Psoas muscle (tissue), 8 donors: ENCODE data around the gene TCL1B. TPM values are rescaled to one million over a fixed set of nuclear protein-coding genes. Genes with fewer than 3 reads are reported as not detected.

Experiments used
- ATAC-seq, 4 donors: fragments of 200-7000 bp; cut with Tn5 transposase; one replicate each; pipeline ENCODE4 v1.9.1; 2020; ENCODE audit warnings: moderate library complexity in 3 of 4, mild to moderate bottlenecking in 2 of 4
- DNase-seq, 2 donors: peaks; one replicate each; pipeline ENCODE4 v3.0.0-alpha.2; 2020
- H3K27ac ChIP-seq: fragments of 200-600 bp; one replicate; pipeline ENCODE4 v1.8.0; 2022
- H3K27me3 ChIP-seq, 3 donors: fragments of 200-600 bp in 1 of 3; one replicate each; pipeline versions ENCODE4 v1.6.1 to v1.8.0; 2013 to 2022; ENCODE audit warnings: low read length in 2 of 3, mild to moderate bottlenecking in 2 of 3, moderate library complexity in 1 of 3; ENCODE audit not compliant: insufficient read depth in 3 of 3
- H3K36me3 ChIP-seq, 2 donors: fragments of 200-600 bp in 1 of 2; one replicate each; pipeline versions ENCODE4 v1.6.1 to v1.8.0; 2013 to 2022; ENCODE audit warnings: low read depth in 1 of 2, mild to moderate bottlenecking in 1 of 2, moderate library complexity in 1 of 2; ENCODE audit not compliant: insufficient read depth in 1 of 2
- H3K4me1 ChIP-seq: fragments of 200-600 bp; one replicate; pipeline ENCODE4 v1.8.0; 2022
- H3K4me3 ChIP-seq: fragments of 200-600 bp; one replicate; pipeline ENCODE4 v1.8.0; 2022; ENCODE audit warnings: mild to moderate bottlenecking
- H3K9me3 ChIP-seq: fragments of 200-600 bp; one replicate; pipeline ENCODE4 v1.8.0; 2022
- CTCF ChIP-seq: fragments of 200-600 bp; IDR thresholded peaks from one replicate; pipeline ENCODE4 v1.8.0; 2022; ENCODE audit warnings: antibody characterized with exemption
- WGBS, 3 donors: extraction: QIAGEN DNeasy Blood & Tissue Kit; methylation state at CpG; one replicate each; pipeline versions ENCODE4 v1.1.6 to v1.1.7; 2013; 5-methylcytosine and 5-hydroxymethylcytosine counted together
- intact Hi-C, 2 donors: fragments of 100-400 bp; cut with DNase I; formaldehyde crosslinking; loops; one replicate each; pipeline versions ENCODE4 v1.11.0 to v1.14.2; 2022
- polyA plus RNA-seq, 3 donors: library from polyadenylated mRNA; stranded (reverse); fragments of 200-250 nt; gene quantifications; one replicate each; pipeline ENCODE4 v1.2.3, GENCODE V29; 2013
- total RNA-seq, 4 donors: library from RNA; stranded (reverse); fragmentation: NEBNext Ultra II Directional in 2 of 4; extraction: Animal tissue kit (Norgen Biotek cat#: 25700) in 2 of 4; gene quantifications; one replicate each; pipeline versions ENCODE4 v1.2.1 to v1.2.4, GENCODE V29; 2021 to 2023
- donor health status: healthy with polysubstance abuse.
- donor health status: DM: no; HTN: no; CAD: no; lungs with moderate emphysema.
- donor health status: Bipolar disorder and iron deficiency.
- donor health status: healthy.
- donor health status: DM: yes; HTN: yes; CAD: no.
- donor health status: DM: no; HTN: no; CAD: no.
- donor health status: DM: no; HTN: no; CAD: no.
- donor health status: DM: yes; HTN: yes; CAD: no.

Gene TCL1B
- total and polyA plus RNA-seq, 7 donors = not detected

GRCh38 chr14:95695913-95696312, 9.7 kb downstream of the TCL1B start:
- no peaks in the 10 kb centered on the region for H3K36me3 ChIP-seq
- H3K27me3 ChIP-seq = peaks cover 0 to 11% (median 6%) of the 10 kb centered on the region in 3 donors
- H3K4me3 ChIP-seq = no peak overlapping the region
- TF ChIP-seq CTCF = no peak
- ATAC-seq = no peak
- no peak overlapping the region for H3K27ac ChIP-seq
- no peaks in the 10 kb centered on the region for H3K4me1 ChIP-seq
- no peaks in the 10 kb centered on the region for H3K9me3 ChIP-seq
- no peak for DNase-seq
- intact Hi-C loops = no loop called here
- 72 to 77% (median 73%) methylated on average over 5 of the region's 5 CpGs for WGBS, 3 donors

- H3K27me3 ChIP-seq = peaks cover 0 to 19% (median 3%) of the 10 kb centered on the region in 3 donors
Measured at GRCh38 chr14:95696741-95697140, 10.5 kb downstream of the TCL1B start.

GRCh38 chr14:95697764-95698163, 11.5 kb downstream of the TCL1B start:
- ATAC-seq (no peak), DNase-seq (no peak)
- 52 to 54% (median 54%) methylated on average over 7 of the region's 7 CpGs for WGBS, 3 donors
- no peak for TF ChIP-seq CTCF
- Histone ChIP-seq H3K4me1 (no peaks in the 10 kb centered on the region), H3K27ac (no peak overlapping the region), H3K36me3 (no peaks in the 10 kb centered on the region), H3K27me3 (peaks cover 0 to 22% (median 2%) of the 10 kb centered on the region in 3 donors), H3K4me3 (no peak overlapping the region), H3K9me3 (no peaks in the 10 kb centered on the region)
- intact Hi-C loops = no loop called here

More at GRCh38 chr14:95696741-95697140, 10.5 kb downstream of the TCL1B start:
- no peaks in the 10 kb centered on the region for H3K4me1 ChIP-seq
- H3K9me3 ChIP-seq = no peaks in the 10 kb centered on the region
- H3K4me3 ChIP-seq = no peak overlapping the region
- no peak for DNase-seq
- H3K27ac ChIP-seq = no peak overlapping the region
- TF ChIP-seq CTCF = no peak
- intact Hi-C loops = no loop called here
- no peak for ATAC-seq
- H3K36me3 ChIP-seq = no peaks in the 10 kb centered on the region
- WGBS, 3 donors = 56 to 66% (median 65%) methylated on average over 15 of the region's 15 CpGs

- no peaks in the 10 kb centered on the region for H3K36me3 ChIP-seq
- no peaks in the 10 kb centered on the region for H3K4me1 ChIP-seq
- no peak overlapping the region for H3K4me3 ChIP-seq
- H3K27ac ChIP-seq = no peak overlapping the region
- DNase-seq (no peak), ATAC-seq (no peak)
- H3K9me3 ChIP-seq = no peaks in the 10 kb centered on the region
- H3K27me3 ChIP-seq = peaks cover 0 to 22% (median 2%) of the 10 kb centered on the region in 3 donors
- no peak for TF ChIP-seq CTCF
- intact Hi-C loops = no loop called here
Measured at GRCh38 chr14:95698287-95698686, 12.1 kb downstream of the TCL1B start.

- TF ChIP-seq CTCF = no peak
- Histone ChIP-seq H3K4me1 (no peaks in the 10 kb centered on the region), H3K27ac (no peak overlapping the region), H3K4me3 (no peak overlapping the region), H3K36me3 (no peaks in the 10 kb centered on the region), H3K9me3 (no peaks in the 10 kb centered on the region), H3K27me3 (peaks cover 0 to 22% (median 2%) of the 10 kb centered on the region in 3 donors)
- intact Hi-C loops = no loop called here
- WGBS, 3 donors = 52 to 61% (median 56%) methylated on average over 5 of the region's 5 CpGs
- ATAC-seq (no peak), DNase-seq (no peak)
Measured at GRCh38 chr14:95699412-95699811, 13.2 kb downstream of the TCL1B start.
